GM23338 (cell line): ENCODE data around the gene TSHZ3.

ENCODE experiments used
- CREB1 ChIP-seq: fragments of 250-450 bp; sonication (Bioruptor Pico); IDR thresholded peaks from 2 replicates; pipeline ENCODE4 v1.5.0; 2020; ENCODE audit warnings: low read depth, mild to moderate bottlenecking, moderate library complexity
- ETS1 ChIP-seq: IDR thresholded peaks from 2 replicates; pipeline ENCODE4 v1.6.1; 2016; ENCODE audit warnings: antibody characterized with exemption
- EZH2 ChIP-seq: fragments of 200-600 bp; sonication (generic); IDR thresholded peaks from one replicate; pipeline ENCODE4 v1.8.0; 2017; ENCODE audit warnings: antibody characterized with exemption, mild to moderate bottlenecking, low read depth; ENCODE audit not compliant: unreplicated experiment
- EZH2phosphoT487 ChIP-seq: fragments of 200-600 bp; sonication (generic); IDR thresholded peaks from one replicate; pipeline ENCODE4 v1.8.1; 2018; ENCODE audit warnings: antibody characterized with exemption; ENCODE audit not compliant: unreplicated experiment
- JUNB ChIP-seq: IDR thresholded peaks from one replicate; pipeline ENCODE4 v1.6.1; 2016; ENCODE audit warnings: antibody characterized with exemption; ENCODE audit not compliant: unreplicated experiment
- NANOG ChIP-seq: IDR thresholded peaks from 2 replicates; pipeline ENCODE4 v1.6.1; 2016; ENCODE audit warnings: antibody characterized with exemption, borderline replicate concordance
- POLR2AphosphoS5 ChIP-seq: IDR thresholded peaks from 2 replicates; pipeline ENCODE4 v1.6.1; 2016; ENCODE audit warnings: antibody characterized with exemption, low read depth
- REST ChIP-seq: IDR thresholded peaks from one replicate; pipeline ENCODE4 v1.6.1; 2018; ENCODE audit warnings: antibody characterized with exemption; ENCODE audit not compliant: unreplicated experiment
- STAT1 ChIP-seq: IDR thresholded peaks from one replicate; pipeline ENCODE4 v1.6.1; 2016; ENCODE audit warnings: antibody characterized with exemption; ENCODE audit not compliant: unreplicated experiment
- ZNF114 ChIP-seq: fragments of 250-450 bp; sonication (Bioruptor Pico); IDR thresholded peaks from 2 replicates; pipeline ENCODE4 v1.5.0; 2020; ENCODE audit warnings: mild to moderate bottlenecking, moderate library complexity
- ZNF331 ChIP-seq: fragments of 250-450 bp; sonication (Bioruptor Pico); IDR thresholded peaks from 2 replicates; pipeline ENCODE4 v1.5.0; 2020; ENCODE audit warnings: low read depth, mild to moderate bottlenecking, moderate library complexity
- TF ChIP-seq, protein P1 (sequence below), 2 experiments: fragments of 200-600 bp in 1 of 2; sonication (generic) in 1 of 2; conservative IDR thresholded peaks; 2 replicates each; pipeline versions ENCODE4 v1.5.1 to v1.6.1; 2016 to 2017; ENCODE audit warnings: antibody characterized with exemption in 2 of 2, low read depth in 2 of 2, mild to moderate bottlenecking in 2 of 2, moderate library complexity in 1 of 2

DNA sequence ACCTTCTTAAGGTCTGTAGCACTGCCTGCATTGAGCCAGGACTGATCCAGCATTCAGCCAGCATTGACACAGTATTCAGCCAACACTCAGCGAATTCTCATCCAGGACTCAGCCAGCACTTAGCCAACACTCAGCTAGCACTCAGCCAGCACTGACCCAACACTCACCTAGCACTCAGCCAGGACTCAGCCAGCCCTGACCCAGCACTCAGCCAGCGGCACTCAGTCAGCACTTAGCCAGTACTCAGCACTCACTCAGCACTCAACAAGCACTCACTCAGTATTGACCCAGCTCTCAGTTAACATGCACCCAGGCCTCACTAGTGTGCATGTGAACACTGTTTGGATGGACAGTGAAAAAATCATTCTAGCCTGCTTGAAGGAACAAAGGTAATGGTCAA is 55.0 kb downstream of the TSHZ3 start:
- no peak for TF ChIP-seq ETS1
- TF ChIP-seq REST: no peak
- TF ChIP-seq, protein P1, sequence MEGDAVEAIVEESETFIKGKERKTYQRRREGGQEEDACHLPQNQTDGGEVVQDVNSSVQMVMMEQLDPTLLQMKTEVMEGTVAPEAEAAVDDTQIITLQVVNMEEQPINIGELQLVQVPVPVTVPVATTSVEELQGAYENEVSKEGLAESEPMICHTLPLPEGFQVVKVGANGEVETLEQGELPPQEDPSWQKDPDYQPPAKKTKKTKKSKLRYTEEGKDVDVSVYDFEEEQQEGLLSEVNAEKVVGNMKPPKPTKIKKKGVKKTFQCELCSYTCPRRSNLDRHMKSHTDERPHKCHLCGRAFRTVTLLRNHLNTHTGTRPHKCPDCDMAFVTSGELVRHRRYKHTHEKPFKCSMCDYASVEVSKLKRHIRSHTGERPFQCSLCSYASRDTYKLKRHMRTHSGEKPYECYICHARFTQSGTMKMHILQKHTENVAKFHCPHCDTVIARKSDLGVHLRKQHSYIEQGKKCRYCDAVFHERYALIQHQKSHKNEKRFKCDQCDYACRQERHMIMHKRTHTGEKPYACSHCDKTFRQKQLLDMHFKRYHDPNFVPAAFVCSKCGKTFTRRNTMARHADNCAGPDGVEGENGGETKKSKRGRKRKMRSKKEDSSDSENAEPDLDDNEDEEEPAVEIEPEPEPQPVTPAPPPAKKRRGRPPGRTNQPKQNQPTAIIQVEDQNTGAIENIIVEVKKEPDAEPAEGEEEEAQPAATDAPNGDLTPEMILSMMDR (conservative IDR thresholded peaks at IDR 0.05; ENCODE audit: low read depth in 2 of 2): no peak
- no peak for TF ChIP-seq EZH2
- no peak for TF ChIP-seq POLR2AphosphoS5
- TF ChIP-seq ZNF114 (CRISPR knock-in tag): no peak
- no peak for TF ChIP-seq CREB1 (CRISPR knock-in tag)
- TF ChIP-seq NANOG: no peak
- TF ChIP-seq ZNF331 (CRISPR knock-in tag): no peak
- TF ChIP-seq EZH2phosphoT487: no peak
- TF ChIP-seq STAT1: no peak
- no peak for TF ChIP-seq JUNB
